ENCODE results near the gene FLNA.
"Not testable (repeated sequence)": the region's sequence is repeated elsewhere in the genome, so short reads cannot be mapped to it uniquely, and the experiment has no call there.

The FLNA gene

GRCh38 chrX:154360155-154360713 is 14.2 kb downstream of the FLNA start:
- no peak for DNase-seq (ENCODE audit: low spot score)

GRCh38 chrX:154359362-154360154 is 14.9 kb downstream of the FLNA start:
- DNase-seq (ENCODE audit: low spot score) = no peak

- no peak for DNase-seq (ENCODE audit: low spot score)
Measured at GRCh38 chrX:154358829-154359228, 15.6 kb downstream of the FLNA start.

GRCh38 chrX:154358011-154358410 is 16.4 kb downstream of the FLNA start:
- DNase-seq (ENCODE audit: low spot score) = no peak

- DNase-seq (ENCODE audit: low spot score) = no peak
Measured at GRCh38 chrX:154357205-154357604, 17.2 kb downstream of the FLNA start.

- no peak for DNase-seq (ENCODE audit: low spot score)
Measured at GRCh38 chrX:154356596-154356995, 17.8 kb downstream of the FLNA start.

GRCh38 chrX:154355776-154356140 is 18.7 kb downstream of the FLNA start:
- no peak for DNase-seq (ENCODE audit: low spot score)

- no peak for DNase-seq (ENCODE audit: low spot score)
Measured at GRCh38 chrX:154355094-154355775, 19.2 kb downstream of the FLNA start.

GRCh38 chrX:154354516-154354915 is 19.9 kb downstream of the FLNA start:
- DNase-seq (ENCODE audit: low spot score) = no peak

- no peak for DNase-seq (ENCODE audit: low spot score)
Measured at GRCh38 chrX:154354013-154354412, 20.4 kb downstream of the FLNA start.

- no peak for DNase-seq (ENCODE audit: low spot score)
Measured at GRCh38 chrX:154353172-154353843, 21.1 kb downstream of the FLNA start.

GRCh38 chrX:154352466-154352865 is 22.0 kb downstream of the FLNA start:
- DNase-seq (ENCODE audit: low spot score) = no peak

- no peak for DNase-seq (ENCODE audit: low spot score)
Measured at GRCh38 chrX:154352012-154352401, 22.4 kb downstream of the FLNA start.

GRCh38 chrX:154351183-154352011 is 23.0 kb downstream of the FLNA start:
- DNase-seq (ENCODE audit: low spot score) = peak; percentile 66

GRCh38 chrX:154350429-154351182 is 23.8 kb downstream of the FLNA start:
- no peak for DNase-seq (ENCODE audit: low spot score)

GRCh38 chrX:154349979-154350378 is 24.5 kb downstream of the FLNA start:
- no peak for DNase-seq (ENCODE audit: low spot score)

- DNase-seq (ENCODE audit: low spot score) = no peak
Measured at GRCh38 chrX:154349359-154349935, 25.0 kb downstream of the FLNA start.

GRCh38 chrX:154348646-154349358 is 25.6 kb downstream of the FLNA start:
- no peak for DNase-seq (ENCODE audit: low spot score)

GRCh38 chrX:154348114-154348531 is 26.3 kb downstream of the FLNA start:
- no peak for DNase-seq (ENCODE audit: low spot score)

- not testable (repeated sequence) for DNase-seq (ENCODE audit: low spot score)
Measured at GRCh38 chrX:154343620-154344019, 30.8 kb downstream of the FLNA start.

All from SW480 (cell line).